ENCODE measurements around the gene TMEM212.

TMEM212 gene

DNA sequence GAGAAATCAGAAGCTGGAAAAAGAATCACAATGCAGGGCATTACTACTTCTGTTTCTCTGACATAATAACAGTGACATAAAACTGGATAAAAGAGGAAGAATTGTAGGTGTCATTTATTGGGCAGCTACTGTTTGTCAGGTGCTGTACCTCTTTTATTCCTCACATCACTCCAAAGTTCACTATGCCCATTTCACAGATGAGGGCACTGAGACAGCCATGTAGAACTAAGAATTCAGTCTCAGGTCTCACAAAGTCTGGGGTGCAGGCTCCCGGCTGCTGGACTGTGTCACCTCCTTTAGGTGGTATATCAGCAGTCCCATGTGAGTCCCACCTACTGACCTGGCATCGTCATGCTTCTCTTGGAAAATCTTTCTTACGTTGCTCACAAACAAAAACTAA lies 20.8 kb downstream of the TMEM212 start:
- DNase-seq = no peak

DNA sequence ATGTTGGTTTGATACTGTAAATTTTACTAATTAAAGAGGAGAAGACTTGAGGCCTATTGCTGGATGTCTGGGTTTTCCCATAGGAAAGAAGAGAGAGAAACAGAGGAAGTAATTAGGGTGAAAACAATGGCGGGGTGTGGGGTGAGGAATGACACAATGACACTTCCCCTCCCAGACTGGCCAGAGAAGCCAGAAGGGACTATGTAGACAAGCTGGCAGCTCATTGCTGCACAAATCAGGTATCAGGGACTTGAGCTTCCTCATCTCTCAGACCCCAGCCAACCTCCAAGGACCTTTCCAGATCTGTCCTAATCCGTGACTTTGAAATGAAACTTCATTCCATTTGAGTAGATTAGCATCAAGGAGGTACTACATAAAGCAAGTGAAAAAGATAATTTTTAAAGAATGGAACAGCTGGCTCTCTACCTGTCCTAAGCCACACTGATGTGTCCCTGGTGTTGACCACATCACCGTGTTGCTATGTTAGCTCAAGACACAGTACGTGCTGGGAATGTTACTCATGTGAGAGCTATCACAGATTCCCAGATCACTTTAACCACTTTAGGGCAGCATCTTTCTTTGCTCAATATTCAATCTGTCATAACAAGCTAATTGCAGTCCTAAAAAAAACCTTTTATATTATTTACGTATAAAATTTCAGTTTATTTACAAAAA lies 22.2 kb downstream of the TMEM212 start:
- no peak for DNase-seq

- DNase-seq = no peak
These were observed 24.8 kb downstream of the TMEM212 start for GRCh38 chr3:171867981-171868380.

GRCh38 chr3:171871392-171872274 lies 28.5 kb downstream of the TMEM212 start:
- DNase-seq = no peak

GRCh38 chr3:171873580-171873979 lies 30.4 kb downstream of the TMEM212 start:
- no peak for DNase-seq

DNA sequence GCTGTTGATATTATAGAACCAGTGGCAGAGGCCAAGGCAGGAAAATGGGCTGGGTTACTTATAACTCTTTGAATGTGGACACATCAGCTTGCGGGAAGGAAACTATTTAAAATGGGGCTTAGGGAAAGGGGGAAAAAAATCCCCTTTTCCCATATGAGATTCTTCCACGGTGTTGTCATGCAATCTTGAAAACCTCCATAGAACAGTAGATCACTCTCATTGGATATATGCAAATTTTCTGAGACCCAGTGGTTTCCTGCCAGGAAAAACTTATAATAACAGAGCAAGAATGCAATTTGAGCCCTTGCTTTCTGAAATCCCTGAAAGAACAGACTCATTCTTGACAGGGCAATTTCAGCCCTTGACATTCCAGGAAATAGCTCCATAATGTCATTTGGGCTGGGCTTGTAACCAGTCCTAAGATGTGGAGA lies 31.1 kb downstream of the TMEM212 start:
- DNase-seq = no peak

DNA sequence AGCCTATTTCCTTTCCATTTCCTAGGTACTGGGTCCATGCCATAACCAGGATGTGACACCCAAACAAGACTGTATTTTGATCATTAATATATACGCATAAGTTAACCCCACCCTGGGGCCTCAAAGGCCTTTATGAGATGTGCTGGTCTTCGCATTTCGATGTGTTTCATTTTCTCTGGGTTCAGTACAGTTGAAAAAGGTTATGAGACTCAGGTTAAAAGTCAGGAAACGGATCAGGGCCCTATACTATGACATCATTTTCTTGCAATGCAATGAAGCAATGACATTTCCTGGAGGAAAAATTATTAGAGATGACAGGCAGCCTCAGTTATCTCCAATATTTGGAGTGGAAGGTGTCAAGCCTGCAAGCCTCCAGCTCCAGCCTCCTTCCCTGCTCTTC lies 31.7 kb downstream of the TMEM212 start:
- no peak for DNase-seq

DNA sequence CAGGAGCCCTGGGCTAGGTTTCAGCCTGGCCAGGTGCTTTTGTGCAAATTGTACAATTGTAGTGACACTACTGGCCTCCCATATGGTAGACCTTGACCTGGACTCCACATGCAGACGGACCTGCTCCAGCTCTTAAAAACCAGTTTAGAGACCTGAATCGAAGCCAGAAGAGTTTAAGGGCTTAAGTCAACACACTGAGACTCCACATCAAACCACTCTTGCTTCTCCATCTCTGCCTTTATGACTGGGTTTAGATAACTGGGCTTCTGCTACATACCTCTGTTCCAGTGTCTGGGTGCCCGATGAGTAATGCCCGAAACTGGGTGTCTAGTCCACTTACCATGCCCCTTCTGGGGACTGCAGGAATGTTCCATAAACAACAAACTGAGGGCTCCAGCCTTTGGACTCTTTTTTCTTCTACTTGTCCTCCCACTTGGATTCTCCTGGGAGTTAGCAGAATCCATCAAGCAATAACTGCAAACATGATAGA lies 32.8 kb downstream of the TMEM212 start:
- no peak for DNase-seq

DNA sequence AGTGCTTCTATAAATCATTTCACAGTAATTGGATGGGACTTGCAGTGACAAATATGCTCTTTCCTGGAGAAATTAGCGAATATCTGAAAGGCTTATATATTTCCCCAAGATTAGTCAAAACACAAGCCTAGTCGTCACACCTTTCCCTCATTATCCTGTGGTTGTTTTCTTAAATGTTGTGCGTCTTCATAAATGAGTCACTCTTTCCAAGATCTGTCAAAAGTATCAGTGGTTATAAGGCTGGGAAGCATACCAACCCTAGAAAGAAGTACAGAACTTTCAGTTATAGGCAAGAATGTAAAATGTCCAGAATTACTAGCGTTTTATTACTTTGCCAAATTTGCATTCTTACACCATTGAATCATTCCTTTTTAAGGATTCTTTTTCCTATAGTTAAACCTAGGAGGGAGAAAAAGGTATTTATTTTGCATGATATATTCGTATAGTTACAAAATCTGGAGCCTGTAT lies 33.6 kb downstream of the TMEM212 start:
- DNase-seq = no peak

DNA sequence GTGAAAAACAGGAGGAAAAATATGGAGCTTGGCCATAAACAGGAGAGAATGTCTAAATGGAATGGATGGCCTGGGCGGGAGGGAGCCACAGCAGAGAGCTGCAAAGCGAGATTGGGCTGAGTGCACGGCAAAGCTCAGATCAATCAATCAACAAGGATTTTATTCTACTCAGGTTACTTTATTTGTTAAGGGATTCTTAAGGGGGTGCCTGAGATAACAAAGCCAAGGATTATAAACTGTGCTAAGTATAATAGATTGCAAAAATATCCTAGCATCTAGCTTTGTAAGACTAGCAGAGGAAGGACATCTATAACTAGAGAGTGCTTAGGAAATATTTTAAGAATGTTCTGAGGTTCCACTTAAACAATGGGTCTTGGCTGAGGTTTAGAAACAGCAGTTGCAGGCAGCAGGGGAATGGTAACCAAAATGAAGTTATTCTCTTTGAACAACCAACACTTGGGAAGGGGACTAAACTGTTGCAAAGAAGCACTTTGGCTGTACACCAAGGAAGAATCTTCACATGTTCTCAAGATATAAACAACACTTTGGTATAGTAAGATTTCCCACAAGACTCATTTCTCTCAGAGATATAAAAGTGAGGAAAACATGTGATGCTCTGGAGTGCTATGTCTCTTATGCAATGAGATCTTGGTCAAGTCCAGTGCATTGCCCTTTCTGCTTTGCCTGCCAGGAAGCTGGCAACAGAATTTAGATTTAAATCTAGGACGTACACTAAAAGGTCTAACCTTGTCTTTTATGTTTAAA lies 35.5 kb downstream of the TMEM212 start:
- no peak for DNase-seq

- no peak for DNase-seq
These were observed 36.3 kb downstream of the TMEM212 start for GRCh38 chr3:171879472-171879871.

DNA sequence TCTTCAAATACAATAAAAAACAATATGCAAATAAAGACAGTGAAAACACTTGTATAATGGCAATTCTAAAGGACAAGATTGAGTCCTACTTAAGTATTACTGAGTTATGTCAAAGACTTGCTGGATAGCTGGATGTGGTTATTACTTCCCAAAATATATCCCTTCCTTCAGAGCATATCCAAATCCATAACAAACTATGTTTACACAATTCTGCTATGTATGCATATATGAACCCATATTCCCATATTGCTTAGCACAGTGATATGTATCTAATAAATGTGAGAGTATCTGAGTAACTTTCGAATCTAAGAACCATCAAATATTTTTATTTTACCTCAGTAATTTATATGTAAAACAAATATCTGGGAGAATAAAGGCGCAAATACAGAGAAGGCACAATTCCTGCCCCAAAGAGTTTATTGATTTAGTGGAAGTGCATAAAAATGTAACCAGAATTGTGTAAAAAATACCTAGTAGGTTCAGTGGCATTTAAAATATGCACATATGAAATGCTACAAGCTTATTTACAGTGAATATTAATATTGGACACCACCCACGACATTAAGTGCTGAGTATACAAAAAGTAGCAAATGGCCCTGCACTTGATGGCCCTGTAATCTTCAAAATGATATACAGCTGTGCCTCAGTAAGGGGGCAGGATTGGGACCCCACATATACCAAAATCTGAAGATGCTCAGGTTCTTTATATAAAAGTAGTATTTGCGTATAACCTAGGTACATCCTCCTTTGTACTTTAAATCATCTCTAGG lies 37.1 kb downstream of the TMEM212 start:
- DNase-seq = no peak

GRCh38 chr3:171881251-171881650 lies 38.1 kb downstream of the TMEM212 start:
- DNase-seq = no peak

DNA sequence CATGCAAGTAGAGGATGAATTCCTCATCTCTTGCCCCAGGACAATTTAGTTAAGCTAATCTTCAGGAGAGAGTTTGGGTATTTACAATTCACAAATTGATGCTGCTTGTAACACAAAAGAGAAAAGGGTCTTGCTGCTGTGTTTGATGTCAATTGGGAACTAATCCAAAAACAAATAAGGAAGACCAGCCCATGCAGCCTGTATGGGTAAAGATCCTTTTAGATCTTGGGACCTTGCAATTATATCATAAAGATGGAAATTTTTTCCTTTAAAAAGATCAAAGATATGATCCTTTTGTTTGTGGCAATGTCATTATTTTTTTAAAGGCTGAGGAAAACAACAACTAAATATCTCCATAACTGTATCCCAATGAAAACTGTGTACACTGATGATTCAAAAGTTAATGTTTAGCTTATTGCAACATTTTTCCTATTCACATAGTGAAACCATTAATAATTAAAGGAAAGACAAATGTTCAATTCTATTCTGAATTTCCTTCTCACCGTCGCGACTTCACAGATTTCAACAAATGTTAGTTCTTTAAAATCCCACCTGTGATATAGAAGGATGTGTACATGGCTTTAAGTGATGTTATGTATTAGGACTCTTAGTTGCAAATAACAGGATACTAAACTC lies 40.2 kb downstream of the TMEM212 start:
- DNase-seq = no peak

GRCh38 chr3:171883893-171884279 lies 40.7 kb downstream of the TMEM212 start:
- DNase-seq = no peak

GRCh38 chr3:171888466-171888865 lies 45.3 kb downstream of the TMEM212 start:
- no peak for DNase-seq

DNA sequence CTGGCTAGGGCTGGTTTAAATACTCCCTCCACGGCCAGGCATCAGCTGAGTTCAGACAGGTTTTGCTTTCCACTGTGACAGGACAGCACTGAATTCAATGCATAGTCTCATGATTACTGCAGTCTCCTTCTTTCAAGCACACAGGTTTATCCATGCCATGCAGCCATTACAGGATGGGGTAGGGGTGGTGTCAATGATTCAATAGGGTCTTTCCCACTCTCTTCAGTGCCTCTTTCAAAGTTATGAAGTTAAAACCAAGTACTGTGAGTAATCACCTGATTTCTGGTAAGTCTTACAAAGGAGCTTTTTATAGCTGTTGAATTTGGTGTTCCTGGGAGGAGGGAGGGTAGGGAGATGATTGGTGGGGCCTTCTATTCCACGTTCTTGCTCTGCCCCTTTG lies 47.2 kb downstream of the TMEM212 start:
- no peak for DNase-seq

DNA sequence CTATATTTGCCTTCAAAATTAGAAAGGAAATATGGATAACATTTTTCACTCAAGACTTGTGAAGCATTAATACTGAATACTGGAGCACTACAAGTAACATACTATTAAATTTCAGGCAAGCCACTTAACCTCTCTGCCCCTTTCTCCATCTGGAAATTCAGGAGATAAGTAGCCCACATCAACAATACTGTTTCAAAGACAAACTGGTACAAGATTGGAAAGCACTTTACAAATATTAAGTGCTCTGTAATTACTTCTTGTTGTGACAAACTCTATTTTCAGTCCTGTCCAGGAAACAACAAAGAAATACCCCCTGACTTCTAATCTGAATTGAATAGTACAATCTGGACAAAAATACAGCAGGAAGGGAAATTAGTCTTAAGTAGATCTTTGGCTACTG lies 49.3 kb downstream of the TMEM212 start:
- no peak for DNase-seq

DNA sequence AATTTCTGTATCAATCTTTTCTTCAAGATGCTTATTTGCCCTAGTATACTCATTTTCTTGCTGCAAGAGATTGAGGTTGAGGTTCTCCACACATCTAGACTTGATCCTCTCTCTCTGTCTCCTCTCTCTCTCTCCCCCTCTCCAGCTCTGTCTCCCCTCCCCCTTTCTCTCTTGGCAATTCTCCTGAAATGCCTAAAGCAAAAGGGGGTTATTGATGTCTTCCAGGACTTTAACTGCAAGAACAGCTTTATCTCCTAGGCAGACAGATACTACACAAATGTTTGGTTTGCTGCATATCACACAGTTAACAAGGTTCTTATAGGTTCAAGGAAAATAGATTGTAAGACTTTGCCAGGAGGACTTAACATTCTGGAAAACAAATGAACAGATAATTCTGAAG lies 52.1 kb downstream of the TMEM212 start:
- DNase-seq = no peak

- no peak for DNase-seq
These were observed 52.8 kb downstream of the TMEM212 start for GRCh38 chr3:171895900-171896299.

- DNase-seq = no peak
These were observed 53.2 kb downstream of the TMEM212 start for GRCh38 chr3:171896316-171896715.

GRCh38 chr3:171898192-171898591 lies 55.0 kb downstream of the TMEM212 start:
- no peak for DNase-seq

Data from NCI-H446 treated with DMSO at 0.1 percent for 48 hours (cell line).